Naive thymus-derived CD4-positive, alpha-beta T cell (primary cell): ENCODE data around the gene PROK1. TPM values are rescaled to one million over a fixed set of nuclear protein-coding genes. Genes with fewer than 3 reads are reported as not detected.
"Not testable (repeated sequence)": the region's sequence is repeated elsewhere in the genome, so short reads cannot be mapped to it uniquely, and the experiment has no call there.

Experiments used
- ATAC-seq: fragments of 150-1000 bp; cut with Tn5 transposase; 2 replicates; pipeline ENCODE4 v1.10.0; 2021; ENCODE audit warnings: mild to moderate bottlenecking, moderate library complexity
- CTCF ChIA-PET: fragments of 350-600 bp; sonication (Branson Sonifier 250); formaldehyde crosslinking; loops from one replicate; lab custom pipeline; 2021; ENCODE audit warnings: antibody characterized with exemption; lab: Charles Lee
- POLR2A ChIA-PET: fragments of 350-600 bp; sonication (Branson Sonifier 250); formaldehyde crosslinking; loops from one replicate; lab custom pipeline; 2021; ENCODE audit warnings: antibody characterized with exemption, inconsistent platforms; lab: Charles Lee
- DNase-seq, 9 donors: peaks; one replicate each; pipeline versions ENCODE4 v3.0.0 to v3.0.0-alpha.2; 2020 to 2022; ENCODE audit warnings: mixed read lengths in 1 of 9
- H3K27ac ChIP-seq: one replicate; pipeline ENCODE4 v1.7.0; 2013; ENCODE audit warnings: mild to moderate bottlenecking, low read depth, low read length, moderate library complexity
- H3K27me3 ChIP-seq, 2 donors: one replicate each; pipeline ENCODE4 v1.7.0; 2013; ENCODE audit warnings: low read length in 2 of 2, mild to moderate bottlenecking in 2 of 2, moderate library complexity in 2 of 2; ENCODE audit not compliant: control insufficient read depth in 2 of 2, insufficient read depth in 2 of 2
- H3K36me3 ChIP-seq, 3 experiments: 1 replicate in 2 of 3; 2 replicates in 1 of 3; pipeline ENCODE4 v1.7.0; 2013; ENCODE audit warnings: low read length in 3 of 3, mild to moderate bottlenecking in 3 of 3, moderate library complexity in 1 of 3; ENCODE audit not compliant: insufficient read depth in 3 of 3, control insufficient read depth in 2 of 3
- H3K4me1 ChIP-seq, 2 donors: one replicate each; pipeline ENCODE4 v1.7.0; 2013; ENCODE audit warnings: low read length in 2 of 2, mild to moderate bottlenecking in 2 of 2, moderate library complexity in 1 of 2; ENCODE audit not compliant: control insufficient read depth in 2 of 2, insufficient read depth in 2 of 2
- H3K4me3 ChIP-seq: 2 replicates; pipeline ENCODE4 v1.7.0; 2013; ENCODE audit warnings: mild to moderate bottlenecking, low read length
- H3K9me3 ChIP-seq, 3 experiments: 1 replicate in 2 of 3; 2 replicates in 1 of 3; pipeline ENCODE4 v1.7.0; 2013; ENCODE audit warnings: low read length in 3 of 3; ENCODE audit not compliant: control insufficient read depth in 2 of 3
- H3K27ac Mint-ChIP-seq, 9 donors: one replicate each; pipeline ENCODE4 v1.8.0; 2020 to 2022; ENCODE audit warnings: mixed read lengths in 9 of 9, mild to moderate bottlenecking in 8 of 9, moderate library complexity in 5 of 9, inconsistent platforms in 2 of 9
- H3K27me3 Mint-ChIP-seq, 5 donors: one replicate each; pipeline ENCODE4 v1.8.0; 2021 to 2022; ENCODE audit warnings: mixed read lengths in 5 of 5, mild to moderate bottlenecking in 1 of 5
- H3K36me3 Mint-ChIP-seq, 5 donors: one replicate each; pipeline ENCODE4 v1.8.0; 2020 to 2022; ENCODE audit warnings: mixed read lengths in 5 of 5, mild to moderate bottlenecking in 3 of 5, inconsistent platforms in 1 of 5
- H3K4me1 Mint-ChIP-seq, 7 donors: one replicate each; pipeline ENCODE4 v1.8.0; 2020 to 2022; ENCODE audit warnings: mixed read lengths in 7 of 7, mild to moderate bottlenecking in 3 of 7, inconsistent platforms in 1 of 7
- H3K4me3 Mint-ChIP-seq, 10 donors: one replicate each; pipeline ENCODE4 v1.8.0; 2020 to 2022; ENCODE audit warnings: mild to moderate bottlenecking in 10 of 10, mixed read lengths in 10 of 10, moderate library complexity in 6 of 10, inconsistent platforms in 2 of 10
- H3K9me3 Mint-ChIP-seq, 11 donors: one replicate each; pipeline ENCODE4 v1.8.0; 2020 to 2022; ENCODE audit warnings: mixed read lengths in 11 of 11, mild to moderate bottlenecking in 4 of 11, inconsistent platforms in 1 of 11, moderate library complexity in 1 of 11
- intact Hi-C, 2 donors: fragments of 100-400 bp; cut with micrococcal nuclease; formaldehyde crosslinking; loops; one replicate each; pipeline ENCODE4 v1.15.1; 2023
- polyA plus RNA-seq, 2 donors: library from polyadenylated mRNA; unstranded; fragments of 300-500 nt; fragmentation: Illumina TruSeq; gene quantifications; one replicate each; pipeline ENCODE4 v1.2.3, GENCODE V29; 2021
- total RNA-seq, 6 experiments: library from RNA in 5 of 6; stranded (reverse) in 5 of 6; gene quantifications; 1 replicate in 5 of 6; 2 replicates in 1 of 6; pipeline ENCODE4 v1.2.3 and lab custom pipeline; 2021 to 2026

PROK1 gene
- total and polyA plus RNA-seq, 7 experiments from 2014 or later = not detected

DNA sequence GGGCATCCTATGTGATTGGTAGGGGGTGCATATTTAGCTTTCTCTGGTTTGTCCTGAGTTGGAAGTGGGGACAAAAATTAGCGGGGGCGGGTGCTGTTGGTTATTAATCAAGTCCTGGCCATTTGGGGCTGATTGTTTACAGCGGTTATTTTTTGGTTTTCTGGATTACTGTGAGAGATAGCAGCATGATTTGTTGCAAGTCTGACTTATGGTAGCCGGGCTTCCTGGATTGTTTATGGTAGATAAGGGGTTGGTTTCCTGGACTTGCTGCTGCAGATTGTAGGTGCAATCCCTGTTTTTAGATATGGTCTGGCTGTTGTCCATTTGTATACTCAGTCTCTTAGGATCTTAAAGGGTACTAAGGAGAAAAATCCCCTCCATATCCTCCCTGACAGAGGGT, 12.1 kb upstream of the PROK1 start:
- H3K4me3 Mint-ChIP-seq = no peak overlapping the region
- intact Hi-C loops = no loop called here
- CTCF ChIA-PET = interaction anchor here (1.6 kb wide), 1 partner anchor 21 kb away, joined by 3 read pairs; no protein-coding TSS in a partner anchor
- H3K4me3 ChIP-seq = no peak overlapping the region
- peaks cover 0 to 2% (median 0%) of the 10 kb centered on the region in 7 donors for H3K4me1 Mint-ChIP-seq
- H3K9me3 Mint-ChIP-seq = no peaks in the 10 kb centered on the region
- ATAC-seq = no peak
- no peak overlapping the region for H3K27ac Mint-ChIP-seq
- POLR2A ChIA-PET = no interaction called here
- H3K27me3 Mint-ChIP-seq = peaks cover 4 to 22% (median 9%) of the 10 kb centered on the region in 5 donors
- H3K4me1 ChIP-seq = no peaks in the 10 kb centered on the region
- no peaks in the 10 kb centered on the region for H3K9me3 ChIP-seq
- H3K36me3 Mint-ChIP-seq = no peaks in the 10 kb centered on the region
- H3K36me3 ChIP-seq = no peaks in the 10 kb centered on the region
- no peak for DNase-seq
- no peaks in the 10 kb centered on the region for H3K27me3 ChIP-seq
- no peak overlapping the region for H3K27ac ChIP-seq

- H3K27ac ChIP-seq, ATAC-seq, H3K27ac Mint-ChIP-seq, intact Hi-C loops, H3K4me1 Mint-ChIP-seq, H3K36me3 Mint-ChIP-seq, H3K4me1 ChIP-seq, H3K9me3 Mint-ChIP-seq, H3K27me3 ChIP-seq, H3K4me3 Mint-ChIP-seq, H3K36me3 ChIP-seq, POLR2A ChIA-PET, H3K9me3 ChIP-seq, DNase-seq, H3K4me3 ChIP-seq: not testable (repeated sequence)
- peaks cover 0 to 20% (median 9%) of the 10 kb centered on the region in 5 donors for H3K27me3 Mint-ChIP-seq
- CTCF ChIA-PET = interaction anchor here (1.6 kb wide), 1 partner anchor 20 kb away, joined by 3 read pairs; no protein-coding TSS in a partner anchor
Measured at GRCh38 chr1:110439873-110440272, 11.1 kb upstream of the PROK1 start.

DNA sequence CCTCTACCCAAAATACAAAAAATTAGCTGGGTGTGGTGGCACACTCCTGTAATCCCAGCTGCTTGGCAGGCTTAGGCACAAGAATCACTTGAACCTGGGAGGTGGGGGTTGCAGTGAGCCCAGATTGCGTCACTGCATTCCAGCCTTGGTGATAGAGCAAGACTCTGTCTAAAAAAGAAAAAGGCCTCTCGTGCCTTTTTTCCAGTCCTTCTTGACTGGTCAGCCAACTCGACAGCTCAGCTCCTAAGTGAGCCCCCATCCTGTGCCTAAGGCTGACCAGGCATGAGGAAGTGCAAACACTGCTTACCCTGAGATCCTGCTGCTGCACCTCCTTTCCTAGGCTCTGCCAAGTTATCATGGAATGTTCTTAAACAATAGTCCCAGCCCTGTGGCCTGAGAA, 10.1 kb upstream of the PROK1 start:
- no peaks in the 10 kb centered on the region for H3K9me3 Mint-ChIP-seq
- ChIA-PET CTCF (interaction anchor here (0.6 kb wide), 1 partner anchor 30 kb away, joined by 3 read pairs; no protein-coding TSS in a partner anchor), POLR2A (no interaction called here)
- no peak overlapping the region for H3K27ac ChIP-seq
- H3K4me3 ChIP-seq = no peak overlapping the region
- no peak for ATAC-seq
- no peaks in the 10 kb centered on the region for H3K4me1 ChIP-seq
- no peak for DNase-seq
- H3K9me3 ChIP-seq = no peaks in the 10 kb centered on the region
- H3K4me3 Mint-ChIP-seq = no peak overlapping the region
- peaks cover 0 to 2% (median 0%) of the 10 kb centered on the region in 7 donors for H3K4me1 Mint-ChIP-seq
- H3K27me3 Mint-ChIP-seq = peaks cover 0 to 17% (median 9%) of the 10 kb centered on the region in 5 donors
- H3K36me3 Mint-ChIP-seq = no peaks in the 10 kb centered on the region
- H3K36me3 ChIP-seq = no peaks in the 10 kb centered on the region
- intact Hi-C loops = no loop called here
- no peak overlapping the region for H3K27ac Mint-ChIP-seq
- no peaks in the 10 kb centered on the region for H3K27me3 ChIP-seq

GRCh38 chr1:110441888-110442287, 9.1 kb upstream of the PROK1 start:
- H3K4me3 Mint-ChIP-seq = no peak overlapping the region
- peaks cover 0 to 2% (median 0%) of the 10 kb centered on the region in 7 donors for H3K4me1 Mint-ChIP-seq
- Histone ChIP-seq H3K4me3 (no peak overlapping the region), H3K9me3 (no peaks in the 10 kb centered on the region), H3K27me3 (no peaks in the 10 kb centered on the region), H3K27ac (no peak overlapping the region), H3K36me3 (no peaks in the 10 kb centered on the region), H3K4me1 (no peaks in the 10 kb centered on the region)
- POLR2A ChIA-PET = no interaction called here
- CTCF ChIA-PET = no interaction called here
- H3K36me3 Mint-ChIP-seq = no peaks in the 10 kb centered on the region
- intact Hi-C loops = no loop called here
- no peak overlapping the region for H3K27ac Mint-ChIP-seq
- ATAC-seq (no peak), DNase-seq (no peak)
- H3K27me3 Mint-ChIP-seq = peaks cover 0 to 17% (median 9%) of the 10 kb centered on the region in 5 donors
- no peaks in the 10 kb centered on the region for H3K9me3 Mint-ChIP-seq

DNA sequence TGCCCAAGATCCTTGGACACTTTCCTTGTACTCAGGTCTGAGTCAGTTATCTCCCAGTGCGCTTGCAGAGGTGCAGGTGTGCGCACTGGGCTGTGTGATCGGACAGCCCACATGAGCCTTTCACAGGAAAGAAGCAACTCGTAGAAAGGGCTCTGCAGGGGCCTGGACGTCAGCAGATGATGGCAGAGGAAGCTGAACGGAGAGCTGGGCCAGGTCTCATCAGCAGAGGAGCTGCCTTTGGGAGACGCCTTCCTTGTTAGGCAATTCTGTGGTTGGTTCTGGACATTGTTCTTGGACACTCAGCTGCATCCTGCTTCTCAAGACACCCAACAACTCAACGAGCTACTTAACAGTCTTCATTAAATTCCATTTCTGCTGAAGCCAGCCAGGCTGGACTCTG, 7.5 kb upstream of the PROK1 start:
- H3K4me3 Mint-ChIP-seq = no peak overlapping the region
- H3K27ac Mint-ChIP-seq = no peak overlapping the region
- CTCF ChIA-PET = no interaction called here

DNA sequence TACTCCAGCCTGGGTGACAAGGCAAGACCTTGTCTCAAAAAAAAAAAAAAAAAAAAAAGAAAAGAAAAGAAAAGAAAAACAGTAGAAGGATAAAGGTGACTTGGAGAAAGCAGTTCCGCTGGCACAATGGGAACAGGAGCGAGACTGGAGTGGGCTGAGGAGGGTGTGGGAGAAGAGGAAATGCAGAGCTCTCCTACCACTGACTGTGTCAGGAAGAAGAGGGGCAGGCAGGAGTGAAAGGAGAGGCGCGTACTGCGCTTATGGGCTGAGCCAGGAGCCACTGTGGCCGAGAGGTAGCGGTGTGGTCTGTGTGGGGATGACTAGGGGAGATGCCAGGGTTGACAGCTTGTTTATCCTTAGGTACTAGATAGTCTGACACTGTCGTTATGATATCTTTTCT, 6.4 kb upstream of the PROK1 start:
- Mint-ChIP-seq H3K36me3 (no peaks in the 10 kb centered on the region), H3K9me3 (no peaks in the 10 kb centered on the region), H3K4me3 (no peak overlapping the region), H3K27ac (no peak overlapping the region), H3K4me1 (peaks cover 0 to 2% (median 0%) of the 10 kb centered on the region in 7 donors), H3K27me3 (peaks cover 0 to 21% (median 7%) of the 10 kb centered on the region in 5 donors)
- POLR2A ChIA-PET = no interaction called here
- Histone ChIP-seq H3K27ac (no peak overlapping the region), H3K9me3 (no peaks in the 10 kb centered on the region), H3K4me3 (no peak overlapping the region), H3K4me1 (no peaks in the 10 kb centered on the region), H3K27me3 (no peaks in the 10 kb centered on the region), H3K36me3 (no peaks in the 10 kb centered on the region)
- CTCF ChIA-PET = interaction anchor here (1.0 kb wide), 1 partner anchor 16 kb away, joined by 5 read pairs; no protein-coding TSS in a partner anchor
- DNase-seq (no peak), ATAC-seq (no peak)
- intact Hi-C loops = no loop called here

More for the DNA sequence above, 7.5 kb upstream of the PROK1 start:
- H3K4me1 Mint-ChIP-seq = peaks cover 0 to 2% (median 0%) of the 10 kb centered on the region in 7 donors
- Histone ChIP-seq H3K9me3 (no peaks in the 10 kb centered on the region), H3K27ac (no peak overlapping the region), H3K36me3 (no peaks in the 10 kb centered on the region), H3K4me1 (no peaks in the 10 kb centered on the region), H3K27me3 (no peaks in the 10 kb centered on the region), H3K4me3 (no peak overlapping the region)
- H3K9me3 Mint-ChIP-seq = no peaks in the 10 kb centered on the region
- no peak for DNase-seq
- POLR2A ChIA-PET = no interaction called here
- ATAC-seq = no peak
- peaks cover 0 to 17% (median 9%) of the 10 kb centered on the region in 5 donors for H3K27me3 Mint-ChIP-seq
- H3K36me3 Mint-ChIP-seq = no peaks in the 10 kb centered on the region
- intact Hi-C loops = no loop called here
